ENCODE results near the gene TEX264. TPM values are rescaled to one million over a fixed set of nuclear protein-coding genes. Genes with fewer than 3 reads are reported as not detected.
A peak's percentile ranks its signal among the peaks of the same experiment; 100 is the strongest.

The TEX264 gene
- total RNA-seq, 1 experiment from 2014 or later = 44.3 TPM

DNA sequence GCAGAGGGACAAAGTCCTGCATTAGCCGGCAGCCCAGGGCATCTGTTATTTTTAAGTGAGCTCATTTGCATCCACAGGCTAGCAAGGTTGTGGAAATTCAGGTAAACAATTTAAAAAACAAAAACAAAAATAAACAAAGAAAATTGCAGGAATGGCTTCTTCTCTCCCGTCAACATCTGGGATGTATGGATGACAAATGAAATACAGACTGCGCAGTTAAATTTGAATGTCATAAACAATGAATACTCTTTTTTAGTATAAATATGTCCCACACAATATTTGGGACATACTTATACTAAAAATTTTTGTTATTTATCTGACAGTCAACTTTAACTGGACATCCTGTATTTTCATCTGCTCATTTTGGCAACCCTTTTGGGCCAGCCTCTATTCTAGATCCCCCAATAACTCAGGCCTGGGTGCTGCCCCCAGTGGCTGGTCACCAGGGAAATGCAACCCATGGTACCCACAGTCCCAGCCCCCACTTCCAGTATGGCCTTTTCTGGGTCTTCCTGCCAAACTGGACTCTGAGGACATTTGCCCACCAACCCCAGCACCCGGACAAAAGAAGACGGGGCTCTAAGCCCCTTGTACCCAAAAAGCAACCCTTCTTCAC lies 48.5 kb downstream of the TEX264 start:
- intact Hi-C loops (cut with micrococcal nuclease; ENCODE audit: unreplicated experiment) = loop anchor here (5.0 kb wide), 1 partner anchor 83 kb away; no protein-coding TSS in a partner anchor
- Histone ChIP-seq H3K9me3 (ENCODE audit: insufficient read depth, low read depth) (no peaks in the 10 kb centered on the region), H3K36me3 (ENCODE audit: low read depth) (no peaks in the 10 kb centered on the region), H3K4me3 (no peak overlapping the region), H3K27ac (no peak overlapping the region), H3K27me3 (ENCODE audit: insufficient read depth, low read depth) (no peaks in the 10 kb centered on the region), H4K20me1 (ENCODE audit: insufficient read depth) (no peaks in the 10 kb centered on the region), H3K4me2 (no peak overlapping the region), H3K9me2 (ENCODE audit: insufficient read depth) (no peaks in the 10 kb centered on the region), H3K79me2 (ENCODE audit: low read depth) (no peaks in the 10 kb centered on the region), H2AFZ (no peak overlapping the region), H3F3A (ENCODE audit: insufficient read depth, low read depth) (no peaks in the 10 kb centered on the region), H3K4me1 (replicated peaks; ENCODE audit: insufficient read depth) (no peaks in the 10 kb centered on the region)
- no peak for TF ChIP-seq EZH2 (IDR thresholded peaks at IDR 0.05; ENCODE audit: low read depth)
- TF ChIP-seq, protein P1, sequence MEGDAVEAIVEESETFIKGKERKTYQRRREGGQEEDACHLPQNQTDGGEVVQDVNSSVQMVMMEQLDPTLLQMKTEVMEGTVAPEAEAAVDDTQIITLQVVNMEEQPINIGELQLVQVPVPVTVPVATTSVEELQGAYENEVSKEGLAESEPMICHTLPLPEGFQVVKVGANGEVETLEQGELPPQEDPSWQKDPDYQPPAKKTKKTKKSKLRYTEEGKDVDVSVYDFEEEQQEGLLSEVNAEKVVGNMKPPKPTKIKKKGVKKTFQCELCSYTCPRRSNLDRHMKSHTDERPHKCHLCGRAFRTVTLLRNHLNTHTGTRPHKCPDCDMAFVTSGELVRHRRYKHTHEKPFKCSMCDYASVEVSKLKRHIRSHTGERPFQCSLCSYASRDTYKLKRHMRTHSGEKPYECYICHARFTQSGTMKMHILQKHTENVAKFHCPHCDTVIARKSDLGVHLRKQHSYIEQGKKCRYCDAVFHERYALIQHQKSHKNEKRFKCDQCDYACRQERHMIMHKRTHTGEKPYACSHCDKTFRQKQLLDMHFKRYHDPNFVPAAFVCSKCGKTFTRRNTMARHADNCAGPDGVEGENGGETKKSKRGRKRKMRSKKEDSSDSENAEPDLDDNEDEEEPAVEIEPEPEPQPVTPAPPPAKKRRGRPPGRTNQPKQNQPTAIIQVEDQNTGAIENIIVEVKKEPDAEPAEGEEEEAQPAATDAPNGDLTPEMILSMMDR (conservative IDR thresholded peaks at IDR 0.05) = 0 out of 2 replicates have a peak, but pooled peaks have one; percentile 8
- POLR2A ChIA-PET (ENCODE audit: unreplicated experiment) = interaction anchor here (0.5 kb wide), 1 partner anchor 80 kb away, joined by 3 read pairs; no protein-coding TSS in a partner anchor
- BruUV-seq (replicated peaks) = no TSS peak
- DNase-seq = no peak
- CTCF ChIA-PET = no interaction called here

DNA sequence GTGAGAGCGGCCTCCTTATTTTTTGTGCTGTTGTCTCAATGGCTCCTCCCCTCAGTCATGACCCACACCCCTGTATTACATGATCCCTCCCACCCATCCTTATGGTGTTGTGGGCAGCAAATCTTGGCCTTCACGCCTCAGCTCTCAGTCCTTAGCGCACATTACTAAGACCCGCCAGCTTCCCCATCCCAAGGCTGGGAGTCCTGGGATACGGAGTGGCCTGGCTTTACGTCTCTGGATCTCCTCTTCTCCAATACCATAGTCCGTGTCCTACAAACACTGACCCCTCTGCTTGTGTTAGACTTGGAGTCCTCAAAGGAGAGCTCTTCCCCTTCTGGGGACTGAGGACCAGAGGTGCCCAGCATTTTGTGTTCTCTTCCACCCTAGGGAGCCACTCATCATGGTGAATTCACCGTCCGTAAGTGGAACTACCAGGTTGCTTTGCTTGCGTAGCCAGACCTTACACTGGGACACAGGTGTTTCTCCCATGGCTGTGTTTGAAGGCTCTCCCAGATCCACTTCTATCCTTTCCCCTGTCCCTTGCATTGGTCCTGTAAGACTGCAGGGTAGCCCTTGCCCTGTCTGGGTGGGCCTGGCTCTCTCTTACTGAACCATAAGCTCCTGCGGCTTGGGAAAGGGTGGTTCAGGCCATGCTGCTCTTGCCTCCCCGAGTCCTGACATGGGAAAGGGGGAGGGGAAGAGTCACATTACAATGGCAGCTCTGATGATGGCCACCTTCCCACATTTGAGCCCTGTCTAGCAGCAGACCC lies 49.4 kb downstream of the TEX264 start:
- Histone ChIP-seq H3K36me3 (ENCODE audit: low read depth) (no peaks in the 10 kb centered on the region), H3K4me2 (no peak overlapping the region), H3K4me3 (no peak overlapping the region), H3K27me3 (ENCODE audit: insufficient read depth, low read depth) (no peaks in the 10 kb centered on the region), H3K79me2 (ENCODE audit: low read depth) (no peaks in the 10 kb centered on the region), H3K27ac (no peak overlapping the region), H3K9me3 (ENCODE audit: insufficient read depth, low read depth) (no peaks in the 10 kb centered on the region), H3K9me2 (ENCODE audit: insufficient read depth) (no peaks in the 10 kb centered on the region), H4K20me1 (ENCODE audit: insufficient read depth) (no peaks in the 10 kb centered on the region), H2AFZ (no peak overlapping the region), H3K4me1 (replicated peaks; ENCODE audit: insufficient read depth) (no peaks in the 10 kb centered on the region), H3F3A (ENCODE audit: insufficient read depth, low read depth) (no peaks in the 10 kb centered on the region)
- ChIA-PET POLR2A (ENCODE audit: unreplicated experiment) (no interaction called here), CTCF (interaction anchor here (0.5 kb wide), 1 partner anchor 970 kb away, joined by 3 read pairs; no protein-coding TSS in a partner anchor)
- no peak for DNase-seq
- intact Hi-C loops (cut with micrococcal nuclease; ENCODE audit: unreplicated experiment) = no loop called here
- BruUV-seq (replicated peaks) = no TSS peak
- TF ChIP-seq, protein P1 (conservative IDR thresholded peaks at IDR 0.05) = no peak
- no peak for TF ChIP-seq EZH2 (IDR thresholded peaks at IDR 0.05; ENCODE audit: low read depth)

DNA sequence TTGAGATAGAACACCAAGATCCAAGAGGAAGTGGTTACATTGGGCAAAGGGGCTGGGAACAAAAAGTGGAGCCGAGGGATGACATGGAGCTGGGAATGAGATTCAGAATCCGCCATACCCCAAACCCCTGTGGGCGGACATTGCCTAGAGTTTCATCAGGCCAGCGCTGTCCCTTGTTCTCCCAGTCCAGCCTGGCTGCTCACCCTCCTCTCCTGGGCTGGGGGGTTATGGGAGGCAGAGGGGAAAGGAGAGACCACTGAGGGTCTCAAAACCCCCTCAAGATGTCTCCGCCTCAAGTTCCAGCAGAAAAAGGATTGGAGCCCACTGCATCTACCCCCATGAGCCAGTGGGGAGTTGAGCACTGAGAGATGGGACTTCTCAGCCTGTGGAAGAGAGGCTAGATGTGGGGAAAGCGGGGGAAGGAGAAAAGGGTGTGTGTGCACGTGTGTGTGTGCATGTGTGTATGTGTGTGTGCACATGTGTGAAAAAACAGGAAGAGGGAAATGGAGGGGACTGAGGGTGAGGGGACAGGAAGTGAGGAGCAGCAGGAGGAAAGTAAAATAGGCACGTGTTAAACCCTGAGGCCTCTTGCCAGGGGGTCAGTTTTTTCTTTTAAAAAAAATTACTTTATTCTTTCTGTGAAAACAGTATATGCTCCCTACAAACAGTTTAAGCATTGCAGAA lies 50.2 kb downstream of the TEX264 start:
- no peak overlapping the region for H2AFZ ChIP-seq
- BruUV-seq (replicated peaks) = no TSS peak
- H3K4me1 ChIP-seq (replicated peaks; ENCODE audit: insufficient read depth) = no peaks in the 10 kb centered on the region
- H3K36me3 ChIP-seq (ENCODE audit: low read depth) = no peaks in the 10 kb centered on the region
- intact Hi-C loops (cut with micrococcal nuclease; ENCODE audit: unreplicated experiment) = no loop called here
- no peaks in the 10 kb centered on the region for H3K79me2 ChIP-seq (ENCODE audit: low read depth)
- TF ChIP-seq, protein P1 (conservative IDR thresholded peaks at IDR 0.05) = no peak
- TF ChIP-seq EZH2 (IDR thresholded peaks at IDR 0.05; ENCODE audit: low read depth) = no peak
- no peaks in the 10 kb centered on the region for H3K9me2 ChIP-seq (ENCODE audit: insufficient read depth)
- ChIA-PET CTCF (interaction anchor here (0.5 kb wide), 1 partner anchor 971 kb away, joined by 3 read pairs; no protein-coding TSS in a partner anchor), POLR2A (ENCODE audit: unreplicated experiment) (no interaction called here)
- no peak overlapping the region for H3K4me3 ChIP-seq
- H3K27ac ChIP-seq = no peak overlapping the region
- H3K27me3 ChIP-seq (ENCODE audit: insufficient read depth, low read depth) = no peaks in the 10 kb centered on the region
- no peak overlapping the region for H3K4me2 ChIP-seq
- DNase-seq = no peak
- H3K9me3 ChIP-seq (ENCODE audit: insufficient read depth, low read depth) = no peaks in the 10 kb centered on the region
- H3F3A ChIP-seq (ENCODE audit: insufficient read depth, low read depth) = no peaks in the 10 kb centered on the region
- no peaks in the 10 kb centered on the region for H4K20me1 ChIP-seq (ENCODE audit: insufficient read depth)

Data from PC-9 (cell line).